Measurements from ENCODE around the gene BCAS3.

- TF ChIP-seq CTCF (IDR thresholded peaks at IDR 0.05) (no peak), POLR2A (IDR thresholded peaks at IDR 0.05) (no peak)
These were observed 466.5 kb downstream of the BCAS3 start for GRCh38 chr17:61144137-61144536.
